Measurements from ENCODE around the gene BCL3.
"Not testable (repeated sequence)": the region's sequence is repeated elsewhere in the genome, so short reads cannot be mapped to it uniquely, and the experiment has no call there.

BCL3 gene

GRCh38 chr19:44759083-44759804 lies 10.7 kb downstream of the BCL3 start:
- no peak for DNase-seq

DNA sequence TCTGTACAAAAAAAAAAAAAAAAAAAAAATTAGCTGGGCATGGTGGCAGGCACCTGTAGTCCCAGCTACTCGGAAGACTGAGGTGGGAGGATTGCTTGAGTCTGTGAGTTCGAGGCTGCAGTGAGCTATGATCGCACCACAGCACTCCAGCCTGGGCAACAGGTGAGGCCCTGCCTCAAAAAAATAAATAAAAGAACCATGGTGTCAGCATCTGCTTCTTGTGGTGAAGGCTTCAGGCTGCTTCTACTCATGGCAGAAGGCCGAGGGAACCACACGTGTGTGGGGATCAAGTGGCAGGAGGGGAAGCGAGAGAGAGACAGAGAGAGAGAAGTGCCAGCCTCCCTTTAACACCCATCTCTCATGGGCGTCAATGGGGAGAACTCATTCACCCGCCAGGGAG lies 13.5 kb downstream of the BCL3 start:
- DNase-seq, result no peak

- DNase-seq, result no peak
Observed at GRCh38 chr19:44765033-44765948, 16.8 kb downstream of the BCL3 start.

- DNase-seq, result no peak
Observed at GRCh38 chr19:44765949-44766335, 17.4 kb downstream of the BCL3 start.

GRCh38 chr19:44767295-44768180 lies 19.0 kb downstream of the BCL3 start:
- no peak for DNase-seq

GRCh38 chr19:44770550-44771257 lies 22.2 kb downstream of the BCL3 start:
- peak; percentile 98 for DNase-seq

GRCh38 chr19:44772144-44772543 lies 23.6 kb downstream of the BCL3 start:
- DNase-seq, result not testable (repeated sequence)

DNA sequence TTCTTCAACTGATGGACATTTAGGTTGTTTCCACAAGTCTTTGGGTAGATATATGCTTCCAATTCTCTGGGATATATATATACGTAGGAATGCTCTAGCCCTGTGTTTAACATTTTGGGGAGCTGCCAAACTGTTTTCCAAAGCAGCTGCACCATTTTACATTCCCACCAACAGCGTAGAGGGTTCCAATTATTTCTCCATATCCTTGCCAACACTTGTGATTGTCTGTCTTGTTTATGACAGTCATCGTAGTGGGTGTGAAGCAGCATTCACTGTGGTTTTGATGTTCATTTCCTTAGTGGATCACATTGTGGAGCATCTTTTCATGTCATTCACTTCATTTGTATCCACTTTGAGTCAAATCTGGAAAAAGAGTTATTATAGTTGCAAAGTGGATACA lies 24.5 kb downstream of the BCL3 start:
- DNase-seq, result no peak

DNA sequence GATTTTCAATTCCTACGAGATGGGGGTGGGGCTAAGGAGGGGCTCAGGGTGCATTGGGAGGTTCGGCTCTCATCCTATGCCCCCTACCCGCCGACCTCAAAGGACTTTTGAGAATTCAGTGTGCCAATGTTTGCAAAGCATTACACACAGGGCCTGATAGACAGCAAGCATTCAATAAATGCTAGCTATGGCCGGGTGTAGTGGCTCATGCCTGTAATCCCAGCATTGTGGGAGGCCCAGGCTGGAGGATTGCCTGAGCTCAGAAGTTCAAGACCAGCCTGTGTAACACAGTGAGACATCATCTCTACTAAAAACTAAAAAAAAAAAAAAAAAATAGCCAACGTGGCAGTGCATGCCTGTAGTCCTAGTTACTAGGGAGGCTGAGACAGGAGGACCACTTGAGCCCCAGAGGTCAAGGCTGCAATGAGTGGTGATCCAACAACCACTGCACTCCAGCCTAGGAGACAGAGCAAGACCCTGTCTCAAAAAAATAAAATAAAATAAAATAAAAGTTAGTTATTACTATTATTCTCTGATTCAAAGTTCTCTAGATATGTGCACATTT lies 27.2 kb downstream of the BCL3 start:
- DNase-seq, result no peak

DNA sequence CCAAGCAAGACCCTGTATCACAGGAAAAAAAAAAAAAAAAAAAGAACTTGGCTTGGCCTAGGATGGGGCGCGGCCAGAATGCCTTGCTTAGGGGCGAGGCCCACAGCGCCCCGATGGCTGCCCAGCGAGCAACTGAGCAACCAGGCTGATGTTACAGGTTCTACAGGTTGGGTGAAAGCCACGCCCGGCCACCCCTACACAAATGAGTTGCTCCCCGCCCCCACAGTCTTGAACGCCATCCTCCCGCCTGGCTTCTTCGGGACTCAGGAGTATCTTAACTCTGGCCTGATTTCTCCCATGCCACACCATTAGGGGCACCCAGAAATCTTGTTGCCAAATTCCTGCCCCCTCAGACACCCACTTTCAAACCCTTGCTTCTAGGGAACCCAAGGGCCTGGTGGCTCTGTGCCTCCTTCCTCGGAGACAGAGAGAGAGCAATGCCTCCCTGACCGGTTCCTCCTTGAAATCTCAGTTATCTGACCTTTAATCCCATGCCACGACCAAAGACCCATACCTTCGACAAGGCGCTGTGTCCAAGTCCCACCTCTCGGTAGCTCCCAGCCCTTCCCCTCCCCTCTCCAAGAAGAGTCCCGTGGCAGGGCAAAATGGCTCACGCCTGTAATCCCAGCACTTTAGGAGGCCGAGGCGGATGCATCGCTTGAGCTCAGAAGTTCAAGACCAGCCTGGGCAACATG lies 28.0 kb downstream of the BCL3 start:
- no peak for DNase-seq

DNA sequence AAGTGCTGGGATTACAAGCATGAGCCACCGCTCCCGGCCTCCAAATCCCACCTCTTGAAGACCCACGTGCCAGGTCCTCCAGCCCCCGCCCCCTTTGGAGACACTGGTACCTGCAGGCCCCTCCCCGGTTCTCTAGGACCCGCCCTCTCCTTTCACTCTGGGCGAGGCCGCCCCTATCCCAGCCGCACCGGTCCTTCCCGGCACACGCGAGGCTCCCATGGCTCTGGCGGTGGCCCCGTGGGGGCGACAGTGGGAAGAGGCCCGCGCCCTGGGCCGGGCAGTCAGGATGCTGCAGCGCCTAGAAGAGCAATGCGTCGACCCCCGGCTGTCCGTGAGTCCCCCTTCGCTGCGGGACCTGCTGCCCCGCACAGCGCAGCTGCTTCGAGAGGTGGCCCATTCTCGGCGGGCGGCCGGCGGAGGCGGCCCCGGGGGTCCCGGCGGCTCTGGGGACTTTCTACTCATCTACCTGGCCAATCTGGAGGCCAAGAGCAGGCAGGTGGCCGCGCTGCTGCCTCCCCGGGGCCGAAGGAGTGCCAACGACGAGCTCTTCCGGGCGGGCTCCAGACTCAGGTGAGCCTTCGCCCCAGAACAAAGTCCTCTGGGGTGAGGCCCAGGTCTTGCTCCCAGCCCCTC lies 29.3 kb downstream of the BCL3 start, which contains the start of gene CBLC:
CBLC (plus strand) TSS at position 176 of the 633 bp plus-strand sequence; CDS start at position 218, 42 bp downstream.
- no peak for DNase-seq

GRCh38 chr19:44779150-44779549 lies 30.6 kb downstream of the BCL3 start:
- DNase-seq, result no peak

- not testable (repeated sequence) for DNase-seq
Observed at GRCh38 chr19:44781694-44782093, 33.2 kb downstream of the BCL3 start.

DNA sequence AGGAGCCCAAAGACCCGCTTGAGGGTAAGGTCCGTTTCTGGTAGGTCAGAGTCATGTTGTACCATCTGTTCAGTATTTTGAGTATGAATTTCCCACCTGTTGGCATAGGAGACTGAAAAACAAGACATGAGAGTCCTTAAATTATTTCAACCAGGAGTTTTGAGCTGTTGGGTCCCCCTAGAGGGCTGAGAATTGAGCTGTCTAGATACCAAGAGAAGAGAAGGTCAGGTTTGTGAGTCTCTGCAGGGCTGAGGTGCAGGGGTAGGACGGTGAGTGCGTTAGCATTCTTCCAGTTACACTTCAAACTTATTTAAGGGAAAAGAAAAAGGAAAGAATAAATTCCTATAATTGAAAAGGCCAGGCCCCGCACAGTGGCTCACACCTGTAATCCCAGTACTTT lies 34.2 kb downstream of the BCL3 start:
- no peak for DNase-seq

DNA sequence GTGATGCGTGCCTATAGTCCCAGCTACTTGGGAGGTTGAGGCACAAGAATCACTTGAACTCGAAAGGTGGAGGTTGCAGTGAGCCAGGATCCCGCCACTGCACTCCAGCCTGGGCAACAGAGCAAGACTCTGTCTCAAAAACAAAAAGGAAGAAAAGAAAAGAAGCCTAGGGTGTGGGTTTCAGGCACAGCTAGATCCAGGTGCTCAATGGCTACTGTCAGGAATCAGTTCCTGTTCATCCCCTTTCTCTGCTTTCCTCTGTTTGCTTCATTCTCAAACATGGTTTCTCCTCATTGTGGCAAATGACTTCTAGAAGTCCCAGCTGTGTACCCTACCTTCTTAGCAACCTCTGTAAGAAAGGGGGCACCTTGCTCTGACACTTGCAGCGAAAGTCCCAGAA lies 35.0 kb downstream of the BCL3 start:
- no peak for DNase-seq

- no peak for DNase-seq
Observed at GRCh38 chr19:44785271-44785670, 36.8 kb downstream of the BCL3 start.

DNA sequence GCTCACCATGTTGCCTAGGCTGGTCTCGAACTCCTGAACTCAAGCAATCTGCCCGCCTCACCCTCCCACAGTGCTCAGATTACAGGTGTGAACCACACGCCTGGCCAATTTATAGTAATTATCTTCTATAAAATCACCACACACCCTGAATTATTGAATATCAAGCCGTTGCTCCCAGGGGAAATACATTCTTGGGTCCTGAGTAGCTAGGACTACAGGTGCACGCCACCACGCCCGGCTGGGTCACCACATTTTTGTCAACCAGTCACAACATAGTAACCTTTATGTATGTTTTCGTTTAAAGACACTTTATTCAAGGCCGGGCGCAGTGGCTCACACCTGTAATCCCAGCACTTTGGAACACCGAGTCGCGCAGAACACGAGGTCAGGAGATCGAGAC lies 37.5 kb downstream of the BCL3 start:
- DNase-seq, result no peak

- no peak for DNase-seq
Observed at GRCh38 chr19:44788971-44789370, 40.5 kb downstream of the BCL3 start.

GRCh38 chr19:44789943-44790483 lies 41.5 kb downstream of the BCL3 start:
- DNase-seq, result no peak

GRCh38 chr19:44792281-44792680 lies 43.8 kb downstream of the BCL3 start:
- DNase-seq, result no peak

DNA sequence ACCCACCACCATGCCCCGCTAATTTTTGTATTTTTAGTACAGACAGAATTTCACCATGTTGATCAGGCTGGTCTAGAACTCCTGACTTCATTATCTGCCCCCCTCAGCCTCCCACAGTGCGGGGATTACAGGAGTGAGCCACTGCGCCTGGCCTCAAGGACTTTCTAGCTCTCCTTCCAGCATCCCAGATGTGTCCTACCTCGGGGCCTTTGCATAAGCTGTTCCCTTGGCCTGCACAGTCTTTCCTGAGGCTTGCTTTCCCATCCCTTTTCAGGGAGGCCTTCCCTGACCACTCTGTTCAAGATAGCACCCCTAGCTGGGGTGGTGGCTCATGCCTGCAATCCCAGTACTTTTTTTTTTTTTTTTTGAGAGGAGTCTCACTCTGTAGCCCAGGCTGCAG lies 46.1 kb downstream of the BCL3 start:
- DNase-seq, result no peak
